ENCODE results near the gene ARHGAP45. TPM values are rescaled to one million over a fixed set of nuclear protein-coding genes. Genes with fewer than 3 reads are reported as not detected.

The ARHGAP45 gene
- total and polyA plus RNA-seq, 2 of the 8 experiments (the other 6 are each of a cell fraction or from before 2014, with no cell fraction given): 31.4 to 41.8 TPM

DNA sequence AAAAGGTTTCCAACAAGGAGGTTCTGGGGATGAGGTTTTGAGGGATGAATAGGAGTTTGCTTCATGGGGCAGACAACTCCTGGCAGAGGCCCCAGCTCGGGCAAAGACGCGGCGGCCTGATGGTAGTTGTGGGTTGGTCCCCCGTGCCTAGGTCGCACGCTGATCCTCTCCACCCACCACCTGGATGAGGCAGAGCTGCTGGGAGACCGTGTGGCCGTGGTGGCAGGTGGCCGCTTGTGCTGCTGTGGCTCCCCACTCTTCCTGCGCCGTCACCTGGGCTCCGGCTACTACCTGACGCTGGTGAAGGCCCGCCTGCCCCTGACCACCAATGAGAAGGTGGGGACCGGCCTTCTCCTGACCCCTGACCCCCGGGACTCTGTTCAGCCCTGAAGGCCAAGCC, 15.2 kb upstream of the ARHGAP45 start:
- Histone ChIP-seq H3K4me3 (ENCODE audit: extremely low read depth in 1 of 4, insufficient read depth in 2 of 4, low read depth in 3 of 4, low read length in 4 of 4) (no peak overlapping the region), H4K20me1 (replicated peaks in 1 of 2; ENCODE audit: control insufficient read depth in 1 of 2, insufficient read depth in 2 of 2, low read length in 2 of 2) (no peaks in the 10 kb centered on the region), H2BK5ac (ENCODE audit: low read depth, low read length) (no peak overlapping the region), H3K14ac (ENCODE audit: insufficient read length) (no peak overlapping the region), H4K91ac (replicated peaks; ENCODE audit: insufficient read length, low read length) (no peak overlapping the region), H3K79me2 (ENCODE audit: control insufficient read depth in 1 of 2, insufficient read depth in 2 of 2, low read length in 2 of 2) (no peaks in the 10 kb centered on the region), H3K79me1 (ENCODE audit: low read depth, low read length) (no peaks in the 10 kb centered on the region), H3K9me3 (ENCODE audit: insufficient read depth in 2 of 2, low read depth in 1 of 2, low read length in 1 of 2) (peaks cover 12 to 34% of the 10 kb centered on the region in 2 experiments), H3K4me1 (replicated peaks in 1 of 4; ENCODE audit: control insufficient read depth in 3 of 4, insufficient read depth in 4 of 4, low read length in 3 of 4) (no peaks in the 10 kb centered on the region), H4K5ac (ENCODE audit: insufficient read length, low read depth, low read length) (no peak overlapping the region), H3K9ac (replicated peaks in 1 of 4; ENCODE audit: extremely low read depth in 1 of 4, low read depth in 3 of 4, low read length in 3 of 4) (no peak overlapping the region), H3K36me3 (ENCODE audit: control insufficient read depth in 2 of 4, insufficient read depth in 4 of 4, low read length in 3 of 4) (peaks cover 0 to 30% (median 7%) of the 10 kb centered on the region in 4 experiments; a peak in 6 of 8 replicates), H3K27ac (ENCODE audit: low read depth, low read length) (no peak overlapping the region), H3K27me3 (replicated peaks in 1 of 4; ENCODE audit: control insufficient read depth in 3 of 4, extremely low read depth in 1 of 4, insufficient read depth in 3 of 4, low read length in 3 of 4) (no peaks in the 10 kb centered on the region; a peak in 1 of 7 replicates), H3K4ac (replicated peaks; ENCODE audit: insufficient read length, low read depth, low read length) (no peak overlapping the region), H2BK20ac (ENCODE audit: low read length) (no peak overlapping the region), H3K23me2 (ENCODE audit: low read depth, low read length) (peaks cover 3% of the 10 kb centered on the region; the same call in 1 of the 2 replicates), H2BK12ac (ENCODE audit: low read depth, low read length) (no peak overlapping the region), H3K56ac (replicated peaks; ENCODE audit: insufficient read length, low read depth, low read length) (no peak overlapping the region), H3K4me2 (ENCODE audit: insufficient read depth in 1 of 2, low read depth in 2 of 2, low read length in 2 of 2) (no peak overlapping the region), H3K23ac (ENCODE audit: insufficient read length) (no peak overlapping the region), H4K8ac (ENCODE audit: extremely low read depth, insufficient read depth, low read length) (no peak overlapping the region), H2AK5ac (ENCODE audit: low read depth, low read length) (no peak overlapping the region), H3K18ac (ENCODE audit: extremely low read depth, low read length) (no peak overlapping the region), H2BK15ac (ENCODE audit: low read length) (no peak overlapping the region), H2AFZ (ENCODE audit: low read length) (no peak overlapping the region), H2BK120ac (replicated peaks; ENCODE audit: low read depth, low read length) (no peak overlapping the region)
- WGBS, 2 experiments (ENCODE audit: extremely low coverage in 1 of 2, insufficient coverage in 1 of 2, insufficient read length in 1 of 2, insufficient replicate concordance in 2 of 2, low coverage in 1 of 2, low lambda C conversion rate in 2 of 2, missing lambda C conversion rate in 1 of 2): 96% methylated on average over 17 of the region's 17 CpGs; no CpG with 5 or more reads in 1 of the 2 experiments
- FAIRE-seq (no peak), DNase-seq (ENCODE audit: low read depth in 1 of 2, low spot score in 2 of 2) (no peak)
- no peak for TF ChIP-seq RNF2 (IDR thresholded peaks at IDR 0.05; ENCODE audit: borderline replicate concordance, low read depth, low read length, missing control alignments, poor library complexity, severe bottlenecking)
- no peak for TF ChIP-seq CHD1 (IDR thresholded peaks at IDR 0.05; ENCODE audit: low read depth, low read length)
- TF ChIP-seq POLR2AphosphoS5 (IDR thresholded peaks at IDR 0.05; ENCODE audit: low read depth, low read length): no peak
- no peak for TF ChIP-seq SP1 (IDR thresholded peaks at IDR 0.05; ENCODE audit: low read depth, low read length)
- no peak for TF ChIP-seq NRF1 (IDR thresholded peaks at IDR 0.05; ENCODE audit: low read depth, low read length)
- no peak for TF ChIP-seq TAF7 (optimal IDR thresholded peaks at IDR 0.05; ENCODE audit: borderline replicate concordance, low read depth, low read length)
- ChIA-PET POLR2A (ENCODE audit: partially characterized antibody) (interaction anchor here (0.7 to 1.6 kb wide), 6 partner anchors 9 to 34 kb away, joined by 3 to 6 read pairs (median 3); partner anchors contain the start of genes ABCA7, ARHGAP45 and CNN2), CTCF (ENCODE audit: partially characterized antibody) (no interaction called here)
